A673 (cell line): ENCODE data around the gene POLR3A.

Experiments
- CTCF ChIP-seq: fragments of 300-800, 200-600 bp; sonication (generic); conservative IDR thresholded peaks from 2 replicates; pipeline ENCODE4 v1.5.1; 2017; ENCODE audit warnings: low read depth, mild to moderate bottlenecking, antibody characterized with exemption, low read length, moderate library complexity, mixed read lengths
- EZH2 ChIP-seq: fragments of 200-600 bp; sonication (generic); IDR thresholded peaks from 2 replicates; pipeline ENCODE4 v1.6.1; 2017; ENCODE audit warnings: borderline replicate concordance, low read depth, mild to moderate bottlenecking, mixed read lengths, antibody characterized with exemption, low read length; ENCODE audit not compliant: poor library complexity, severe bottlenecking

- no peak for TF ChIP-seq EZH2
- TF ChIP-seq CTCF, result no peak
These were observed 48.0 kb downstream of the POLR3A start for GRCh38 chr10:77981281-77981680.
